ENCODE measurements around the gene FAM163B.

- TF ChIP-seq EZH2 (IDR thresholded peaks at IDR 0.05; ENCODE audit: borderline replicate concordance, insufficient read depth, low read depth, low read length, poor library complexity, severe bottlenecking) (no peak), CTCF (IDR thresholded peaks at IDR 0.05) (no peak)
Measured at GRCh38 chr9:133635098-133635497, 25.9 kb upstream of the FAM163B start.
